ENCODE measurements around the gene NTM.

The NTM gene

GRCh38 chr11:132035766-132036165 lies 665.4 kb downstream of the NTM start:
- no peak for FAIRE-seq
- DNase-seq (ENCODE audit: insufficient read length), result no peak
- TF ChIP-seq TAF1 (IDR thresholded peaks at IDR 0.05; ENCODE audit: borderline replicate concordance, low read depth, low read length), result no peak
- TF ChIP-seq POLR2AphosphoS5 (IDR thresholded peaks at IDR 0.05; ENCODE audit: low read depth, low read length), result no peak
- TF ChIP-seq POLR2A (IDR thresholded peaks at IDR 0.05; ENCODE audit: low read depth, low read length), result no peak

- TF ChIP-seq POLR2A (IDR thresholded peaks at IDR 0.05; ENCODE audit: low read depth, low read length) (no peak), TAF1 (IDR thresholded peaks at IDR 0.05; ENCODE audit: borderline replicate concordance, low read depth, low read length) (no peak), POLR2AphosphoS5 (IDR thresholded peaks at IDR 0.05; ENCODE audit: low read depth, low read length) (no peak)
- DNase-seq (ENCODE audit: insufficient read length) (no peak), FAIRE-seq (no peak)
Measured at GRCh38 chr11:132036220-132036619, 665.8 kb downstream of the NTM start.

DNA sequence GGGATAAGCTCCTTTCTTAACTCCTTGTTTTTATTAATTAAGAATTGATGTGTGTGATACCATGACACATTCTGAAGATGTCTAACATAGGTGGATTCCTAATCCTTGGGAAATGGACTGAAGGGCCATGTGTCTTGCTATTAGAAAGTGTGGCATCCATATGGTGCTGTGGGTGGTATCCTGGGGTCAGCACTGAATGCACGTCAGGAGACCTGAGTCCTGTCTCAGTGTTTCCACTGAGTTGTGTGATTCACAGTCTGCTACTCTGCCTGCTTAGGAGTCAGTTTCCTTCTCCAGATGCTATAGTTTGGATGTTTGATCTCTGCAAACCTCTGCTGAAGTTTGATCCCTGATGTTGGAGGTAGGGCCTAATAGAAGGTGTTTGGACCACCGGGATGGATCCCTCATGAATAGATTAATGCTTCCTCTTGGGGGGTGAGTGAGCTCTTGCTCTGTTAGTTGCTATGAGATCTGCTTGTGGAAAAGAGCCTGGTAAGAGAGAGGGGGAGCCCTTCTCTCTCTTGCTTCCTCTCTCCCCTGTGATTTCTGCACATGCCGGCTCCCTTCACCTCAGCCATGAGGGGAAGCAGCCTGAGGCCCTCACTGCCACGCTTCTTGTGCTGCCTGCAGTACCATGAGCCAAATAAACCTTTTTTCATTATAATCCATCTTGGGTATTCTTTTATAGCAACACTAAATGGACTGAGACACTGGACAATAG lies 666.5 kb downstream of the NTM start:
- DNase-seq (ENCODE audit: insufficient read length) (no peak), FAIRE-seq (no peak)
- TF ChIP-seq TAF1 (IDR thresholded peaks at IDR 0.05; ENCODE audit: borderline replicate concordance, low read depth, low read length), result no peak

DNA sequence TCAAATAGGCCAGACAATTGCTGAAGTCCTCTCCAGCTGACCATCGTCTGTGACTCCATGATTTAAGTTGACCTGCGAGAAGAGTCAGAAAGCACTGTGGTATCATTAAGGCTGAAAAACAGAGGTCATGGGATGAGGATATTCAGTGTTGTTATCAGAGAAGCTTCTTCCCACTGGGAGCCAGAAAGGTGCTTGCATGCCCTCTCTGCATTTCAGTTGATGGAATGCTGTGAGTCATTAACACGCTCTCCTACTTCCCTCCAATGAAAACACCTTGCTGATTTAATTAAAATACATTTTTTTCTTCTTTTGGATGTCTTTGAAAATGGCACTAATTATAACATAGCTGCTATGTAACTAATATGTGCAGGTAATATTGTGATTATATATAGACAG lies 667.0 kb downstream of the NTM start:
- DNase-seq (ENCODE audit: insufficient read length) (no peak), FAIRE-seq (no peak)
- TF ChIP-seq TAF1 (IDR thresholded peaks at IDR 0.05; ENCODE audit: borderline replicate concordance, low read depth, low read length), result no peak

GRCh38 chr11:132037956-132038355 lies 667.5 kb downstream of the NTM start:
- no peak for FAIRE-seq
- DNase-seq (ENCODE audit: insufficient read length), result no peak
- TF ChIP-seq POLR2AphosphoS5 (IDR thresholded peaks at IDR 0.05; ENCODE audit: low read depth, low read length), result no peak
- no peak for TF ChIP-seq TAF1 (IDR thresholded peaks at IDR 0.05; ENCODE audit: borderline replicate concordance, low read depth, low read length)
- TF ChIP-seq POLR2A (IDR thresholded peaks at IDR 0.05; ENCODE audit: low read depth, low read length), result no peak

DNA sequence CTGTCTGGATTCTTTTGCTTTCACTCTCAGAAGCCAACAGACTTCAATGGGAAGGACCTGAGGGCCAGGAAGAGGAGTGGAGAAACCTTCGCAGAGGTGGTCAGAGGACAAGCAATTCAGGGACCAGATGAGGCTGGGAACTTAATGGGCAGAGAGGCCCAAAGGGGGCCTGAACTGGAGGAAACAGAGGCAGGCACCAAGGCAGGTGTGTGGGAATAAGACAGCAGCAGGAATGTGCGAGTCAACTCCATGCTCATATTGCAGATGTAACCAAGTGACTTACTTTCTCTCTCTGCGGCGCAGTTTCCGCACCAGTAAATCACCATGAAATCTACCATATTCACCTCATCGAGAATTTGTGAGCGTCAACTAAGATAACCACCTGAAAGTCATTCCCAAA lies 669.1 kb downstream of the NTM start:
- peak; percentile 21 for FAIRE-seq
- no peak for TF ChIP-seq POLR2AphosphoS5 (IDR thresholded peaks at IDR 0.05; ENCODE audit: low read depth, low read length)
- no peak for TF ChIP-seq TAF1 (IDR thresholded peaks at IDR 0.05; ENCODE audit: borderline replicate concordance, low read depth, low read length)
- TF ChIP-seq POLR2A (IDR thresholded peaks at IDR 0.05; ENCODE audit: low read depth, low read length), result no peak
- no peak for DNase-seq (ENCODE audit: insufficient read length)

GRCh38 chr11:132042296-132042695 lies 671.9 kb downstream of the NTM start:
- no peak for DNase-seq (ENCODE audit: insufficient read length)
- no peak for TF ChIP-seq POLR2A (IDR thresholded peaks at IDR 0.05; ENCODE audit: low read depth, low read length)
- TF ChIP-seq POLR2AphosphoS5 (IDR thresholded peaks at IDR 0.05; ENCODE audit: low read depth, low read length), result no peak
- no peak for TF ChIP-seq TAF1 (IDR thresholded peaks at IDR 0.05; ENCODE audit: borderline replicate concordance, low read depth, low read length)
- FAIRE-seq, result no peak

DNA sequence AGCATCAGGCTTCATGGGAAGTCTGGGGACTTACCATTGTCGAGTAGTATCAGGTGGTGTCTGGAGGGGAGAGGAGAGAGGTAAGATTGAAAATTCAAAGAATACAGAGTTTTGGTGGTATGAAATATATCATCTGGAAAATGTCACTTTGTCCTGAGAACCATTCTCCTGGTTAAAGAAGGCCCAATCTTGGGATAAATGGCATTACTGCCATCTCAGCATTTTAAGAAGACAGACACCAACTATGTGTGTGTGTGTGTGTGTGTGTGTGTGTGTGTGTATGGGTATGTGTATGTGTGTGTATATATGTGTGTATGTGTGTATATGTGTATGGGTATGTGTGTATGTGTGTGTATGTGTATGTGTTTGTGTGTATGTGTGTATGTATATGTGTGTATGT lies 673.3 kb downstream of the NTM start:
- TF ChIP-seq POLR2AphosphoS5 (IDR thresholded peaks at IDR 0.05; ENCODE audit: low read depth, low read length) (no peak), TAF1 (IDR thresholded peaks at IDR 0.05; ENCODE audit: borderline replicate concordance, low read depth, low read length) (no peak)
- FAIRE-seq, result no peak
- no peak for DNase-seq (ENCODE audit: insufficient read length)

DNA sequence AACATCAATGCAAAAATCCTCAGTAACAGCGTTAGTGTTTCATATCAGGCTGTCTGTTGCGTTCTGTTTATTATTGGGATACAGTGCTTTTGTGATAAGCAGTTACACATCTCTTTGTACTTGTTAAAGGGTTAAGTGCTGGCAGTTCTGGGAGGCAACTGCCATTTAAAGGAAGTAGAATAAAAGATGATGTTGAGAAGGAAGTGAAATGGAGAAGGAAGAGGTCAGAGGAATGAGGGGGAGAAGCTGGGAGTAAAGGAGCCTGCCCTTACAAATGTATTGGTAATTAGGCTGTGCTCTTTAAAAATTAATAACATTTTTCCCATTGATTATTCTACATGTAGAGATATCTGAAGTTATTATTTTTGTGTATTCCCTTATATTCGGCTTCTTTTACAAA lies 674.7 kb downstream of the NTM start:
- FAIRE-seq (no peak), DNase-seq (ENCODE audit: insufficient read length) (no peak)
- TF ChIP-seq TAF1 (IDR thresholded peaks at IDR 0.05; ENCODE audit: borderline replicate concordance, low read depth, low read length) (no peak), POLR2AphosphoS5 (IDR thresholded peaks at IDR 0.05; ENCODE audit: low read depth, low read length) (no peak), POLR2A (IDR thresholded peaks at IDR 0.05; ENCODE audit: low read depth, low read length) (no peak)

GRCh38 chr11:132046288-132046865 lies 676.0 kb downstream of the NTM start:
- DNase-seq (ENCODE audit: insufficient read length), result no peak
- TF ChIP-seq POLR2AphosphoS5 (IDR thresholded peaks at IDR 0.05; ENCODE audit: low read depth, low read length) (no peak), TAF1 (IDR thresholded peaks at IDR 0.05; ENCODE audit: borderline replicate concordance, low read depth, low read length) (no peak), POLR2A (IDR thresholded peaks at IDR 0.05; ENCODE audit: low read depth, low read length) (no peak)
- FAIRE-seq, result no peak

GRCh38 chr11:132047167-132047566 lies 676.8 kb downstream of the NTM start:
- no peak for TF ChIP-seq POLR2AphosphoS5 (IDR thresholded peaks at IDR 0.05; ENCODE audit: low read depth, low read length)
- no peak for TF ChIP-seq TAF1 (IDR thresholded peaks at IDR 0.05; ENCODE audit: borderline replicate concordance, low read depth, low read length)
- TF ChIP-seq POLR2A (IDR thresholded peaks at IDR 0.05; ENCODE audit: low read depth, low read length), result no peak
- no peak for DNase-seq (ENCODE audit: insufficient read length)
- no peak for FAIRE-seq

DNA sequence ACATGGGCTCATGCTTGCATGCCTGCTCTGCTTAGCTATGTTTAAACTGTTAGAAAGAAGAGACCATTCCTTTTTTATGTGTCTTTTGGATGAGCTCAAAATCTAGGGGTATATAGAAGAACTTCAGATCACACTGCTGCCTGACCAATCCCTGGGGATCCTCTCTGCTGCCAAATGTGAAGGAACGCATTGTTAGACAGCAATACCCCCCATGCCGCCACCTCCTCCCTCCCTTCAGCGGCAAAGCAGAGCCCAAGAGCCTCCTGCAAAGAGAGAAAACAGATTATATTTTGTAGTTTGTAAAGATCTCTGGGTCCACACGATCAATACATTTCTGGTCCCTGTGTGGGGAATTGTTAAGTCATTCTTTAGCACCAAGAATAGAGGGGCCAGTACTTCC lies 677.6 kb downstream of the NTM start:
- no peak for FAIRE-seq
- TF ChIP-seq POLR2A (IDR thresholded peaks at IDR 0.05; ENCODE audit: low read depth, low read length), result no peak
- TF ChIP-seq TAF1 (IDR thresholded peaks at IDR 0.05; ENCODE audit: borderline replicate concordance, low read depth, low read length), result no peak
- TF ChIP-seq POLR2AphosphoS5 (IDR thresholded peaks at IDR 0.05; ENCODE audit: low read depth, low read length), result no peak
- no peak for DNase-seq (ENCODE audit: insufficient read length)

Measured in GM12892 (cell line).